Posterior cingulate gyrus (tissue), 11 donors: Measurements from ENCODE around the gene DOC2A.

Experiments
- DNase-seq, 10 donors: peaks; one replicate each; pipeline versions ENCODE4 v3.0.0 to v3.0.0-alpha.2; 2020 to 2021; ENCODE audit warnings: mixed read lengths in 3 of 10
- intact Hi-C: fragments of 100-400 bp; cut with DNase I; formaldehyde crosslinking; loops from one replicate; pipeline ENCODE4 v1.15.1; 2023

The DOC2A gene

DNA sequence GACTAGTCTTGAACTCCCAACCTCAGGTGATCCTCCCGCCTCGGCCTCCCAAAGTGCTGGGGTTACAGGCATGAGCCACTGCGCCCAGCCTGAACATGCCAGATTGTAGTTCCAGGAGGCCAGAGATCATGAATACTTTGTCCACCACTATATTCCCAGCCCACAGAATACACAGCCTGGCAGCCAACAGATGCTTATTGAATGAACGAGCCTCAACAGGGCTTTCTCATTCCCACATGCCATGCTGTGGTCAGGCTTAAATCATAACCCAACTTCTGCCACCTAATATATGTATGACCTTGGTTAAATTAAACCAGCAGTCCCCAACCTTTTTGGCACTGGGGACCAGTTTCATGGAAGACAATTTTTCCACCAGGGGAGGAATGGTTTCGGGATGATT, 52.1 kb downstream of the DOC2A start:
- no peak for DNase-seq
- intact Hi-C loops: no loop called here
